Measurements from ENCODE around the gene GRK4. TPM values are rescaled to one million over a fixed set of nuclear protein-coding genes. Genes with fewer than 3 reads are reported as not detected.
"Not testable (repeated sequence)": the region's sequence is repeated elsewhere in the genome, so short reads cannot be mapped to it uniquely, and the experiment has no call there.

GRK4 gene
- total RNA-seq, 1 experiment from 2014 or later: 4.2 TPM

DNA sequence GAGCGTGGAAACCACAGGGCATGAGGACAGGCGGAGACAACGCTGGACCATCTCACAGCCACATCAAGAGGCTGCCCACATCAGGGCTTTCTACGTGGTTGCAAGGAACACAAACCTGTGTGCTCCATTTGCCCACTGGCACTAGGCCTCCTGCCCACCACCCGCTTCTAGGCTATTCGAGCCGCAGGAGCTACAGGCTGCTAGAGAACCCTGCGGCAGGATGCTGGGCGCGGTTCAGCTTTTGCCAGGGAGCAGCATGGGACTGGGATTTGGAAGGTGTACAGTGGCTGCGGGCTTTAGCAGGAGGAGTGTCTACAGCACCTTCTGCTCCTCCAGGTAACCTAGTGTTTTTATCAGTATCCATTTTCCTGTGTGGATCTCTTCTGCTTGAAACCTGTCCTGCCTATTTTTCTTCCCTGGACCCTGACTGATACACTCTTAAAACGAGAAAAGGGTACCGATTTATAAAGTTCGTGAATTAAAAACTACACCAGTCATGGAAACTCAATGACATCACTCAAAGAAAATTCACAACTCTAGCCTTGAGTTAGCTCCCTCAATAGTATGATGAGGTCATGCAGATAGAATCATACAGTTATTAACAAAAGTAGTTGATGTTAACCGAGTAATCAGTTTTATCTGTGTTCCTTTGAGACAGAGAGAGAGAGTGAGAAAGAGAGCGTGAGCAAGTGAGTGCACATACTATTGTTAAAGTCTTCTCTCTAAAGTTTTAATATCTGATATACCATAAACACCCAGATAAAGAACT, 13.0 kb upstream of the GRK4 start:
- peak; percentile 84 for DNase-seq (ENCODE audit: low spot score)
- in situ Hi-C loops (cut with HindIII; ENCODE audit: low sequenced_read_pairs): no loop called here

DNA sequence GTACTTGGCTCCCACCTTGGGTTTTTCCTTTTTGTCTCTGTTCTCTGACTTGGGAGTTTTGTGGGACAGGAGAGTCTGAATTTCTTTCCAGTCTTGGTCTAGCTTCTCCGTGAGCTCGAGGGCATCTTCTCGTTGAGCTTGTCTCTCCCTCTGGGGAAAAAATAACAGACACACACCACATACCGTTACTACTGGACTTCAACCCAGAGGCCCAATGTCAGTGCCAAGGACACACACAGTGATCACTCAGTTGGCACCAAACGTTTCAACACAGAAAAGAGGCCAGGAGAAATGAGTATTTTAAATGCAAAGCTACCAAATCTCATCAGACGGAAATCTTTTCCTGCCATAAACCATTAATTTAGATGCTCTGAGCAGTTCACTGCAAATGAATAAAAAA, 9.9 kb upstream of the GRK4 start:
- peak; percentile 70 for DNase-seq (ENCODE audit: low spot score)
- in situ Hi-C loops (cut with HindIII; ENCODE audit: low sequenced_read_pairs): no loop called here

DNA sequence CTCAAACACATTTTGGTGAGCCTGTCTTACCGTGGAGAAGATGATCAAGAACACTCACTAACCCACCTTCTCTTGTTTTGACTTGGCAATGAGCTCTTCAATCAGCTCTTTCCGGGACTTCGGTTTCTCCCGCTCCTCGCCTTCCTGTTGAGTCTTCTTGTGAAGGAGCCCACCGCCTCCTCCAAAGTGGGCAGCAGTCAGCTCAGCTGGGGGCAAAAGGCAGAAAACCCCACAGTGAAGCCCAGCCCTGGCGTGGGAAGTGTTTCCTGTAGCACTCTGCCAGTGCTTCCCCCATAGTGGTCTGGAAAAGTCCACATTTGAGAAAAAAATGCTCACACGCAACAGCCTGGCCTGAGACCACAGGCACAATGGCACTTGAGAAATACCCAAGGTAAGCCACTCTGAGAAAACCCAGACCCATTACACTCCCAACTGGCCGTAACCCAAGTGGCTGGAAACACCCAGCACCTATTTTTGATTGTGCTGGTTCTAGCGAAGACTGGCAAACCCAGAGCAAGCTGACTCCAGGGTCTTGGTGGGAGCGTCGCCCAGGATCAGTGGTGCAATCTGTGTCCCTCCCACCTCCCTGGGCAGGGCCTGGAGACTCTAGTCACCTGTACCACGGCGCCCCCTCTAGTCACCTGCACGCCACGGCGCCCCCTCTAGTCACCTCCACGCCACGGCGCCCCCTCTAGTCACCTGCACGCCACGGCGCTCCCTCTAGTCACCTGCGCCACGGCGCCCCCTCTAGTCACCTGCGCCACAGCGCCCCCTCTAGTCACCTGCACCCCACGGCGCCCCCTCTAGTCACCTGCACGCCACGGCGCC, 8.8 kb upstream of the GRK4 start:
- peak; percentile 51 for DNase-seq (ENCODE audit: low spot score)
- in situ Hi-C loops (cut with HindIII; ENCODE audit: low sequenced_read_pairs): no loop called here

GRCh38 chr4:2955186-2956044, 8.0 kb upstream of the GRK4 start:
- in situ Hi-C loops (cut with HindIII; ENCODE audit: low sequenced_read_pairs): not testable (repeated sequence)
- peak; percentile 77 for DNase-seq (ENCODE audit: low spot score)

- in situ Hi-C loops (cut with HindIII; ENCODE audit: low sequenced_read_pairs): no loop called here
Measured at GRCh38 chr4:2958446-2958845, 4.9 kb upstream of the GRK4 start.

GRCh38 chr4:2960450-2960849, 2.9 kb upstream of the GRK4 start:
- DNase-seq (ENCODE audit: low spot score); in situ Hi-C loops (cut with HindIII; ENCODE audit: low sequenced_read_pairs): not testable (repeated sequence)

More at GRCh38 chr4:2958446-2958845, 4.9 kb upstream of the GRK4 start:
- no peak for DNase-seq (ENCODE audit: low spot score)

DNA sequence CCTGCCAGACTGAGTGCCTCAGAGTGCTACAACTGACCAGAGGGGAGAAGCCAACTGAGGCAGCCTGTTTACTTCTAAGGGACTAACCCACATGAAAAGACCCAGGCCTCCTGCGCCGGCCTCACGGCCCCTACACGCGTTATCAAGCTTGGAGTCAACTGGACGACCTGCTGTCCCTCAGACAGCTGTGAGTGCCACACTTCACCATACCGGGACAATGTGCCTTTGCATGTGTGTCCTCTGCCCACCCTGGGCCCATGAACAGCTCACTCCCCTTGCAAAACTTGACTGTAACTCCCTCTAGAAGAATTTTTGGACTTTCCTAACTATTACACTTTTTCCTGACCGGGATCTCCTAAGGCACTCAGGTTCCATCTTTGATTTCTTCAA, 2.0 kb upstream of the GRK4 start:
- in situ Hi-C loops (cut with HindIII; ENCODE audit: low sequenced_read_pairs): no loop called here

DNA sequence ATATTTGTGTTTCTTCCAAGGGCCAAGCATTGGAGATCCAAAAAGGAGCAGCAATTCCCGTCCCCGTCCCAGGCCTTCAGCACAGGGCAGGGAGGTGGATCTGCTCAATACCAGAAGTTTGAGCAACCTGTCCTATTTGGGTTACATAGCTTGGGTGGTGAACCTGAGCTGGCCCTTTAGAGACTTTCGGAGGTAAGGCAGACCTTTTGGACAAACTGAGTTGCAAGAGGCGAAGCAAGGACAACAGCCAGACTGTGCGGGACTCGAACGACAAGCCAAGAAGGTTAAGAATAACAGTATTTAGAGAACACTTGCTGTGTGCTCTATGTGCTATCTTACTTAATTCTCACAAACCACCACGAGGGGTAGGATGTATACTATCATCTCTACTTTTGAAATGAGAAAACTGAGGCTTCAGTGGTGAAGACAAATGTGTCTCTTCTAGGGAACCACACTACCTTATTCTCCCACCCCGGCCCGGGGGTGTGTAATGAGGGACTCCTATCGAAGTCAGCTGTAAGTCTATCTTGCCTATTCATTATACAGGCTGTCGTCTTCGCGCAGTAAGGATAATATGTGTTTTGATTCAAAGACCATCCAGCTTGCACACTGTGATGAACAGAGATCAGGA, 1.4 kb upstream of the GRK4 start:
- DNase-seq (ENCODE audit: low spot score): peak; percentile 35
- in situ Hi-C loops (cut with HindIII; ENCODE audit: low sequenced_read_pairs): no loop called here

More for the DNA sequence above, 2.0 kb upstream of the GRK4 start:
- DNase-seq (ENCODE audit: low spot score): no peak

GRCh38 chr4:2962614-2963174, 677 bp upstream of the GRK4 start:
- in situ Hi-C loops (cut with HindIII; ENCODE audit: low sequenced_read_pairs): no loop called here
- DNase-seq (ENCODE audit: low spot score): peak; percentile 64

DNA sequence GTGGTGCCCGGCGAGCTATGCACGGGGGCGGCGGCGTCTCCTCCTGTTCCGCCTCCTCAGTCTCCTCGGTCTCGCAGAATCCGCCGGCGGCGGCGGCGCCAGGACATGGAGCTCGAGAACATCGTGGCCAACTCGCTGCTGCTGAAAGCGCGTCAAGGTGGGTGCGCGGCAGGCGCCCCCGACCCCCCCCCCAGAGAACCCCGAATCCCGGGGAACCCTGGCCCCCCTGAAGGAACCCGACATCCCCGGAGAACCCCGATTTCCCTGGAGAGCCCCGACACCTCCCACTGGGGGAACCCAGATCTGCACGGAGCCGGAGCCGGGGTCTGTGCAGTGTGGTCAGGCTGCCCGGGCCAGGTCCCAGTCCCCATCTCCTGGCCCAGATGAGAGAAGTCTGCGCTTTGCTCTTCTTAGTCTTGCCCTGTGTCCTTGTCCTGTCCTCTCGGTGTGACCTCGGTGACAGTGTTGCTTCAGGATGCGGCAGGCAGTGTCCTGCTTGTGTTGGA, 648 bp downstream of the GRK4 start:
- peak; percentile 60 for DNase-seq (ENCODE audit: low spot score)
- in situ Hi-C loops (cut with HindIII; ENCODE audit: low sequenced_read_pairs): no loop called here

DNA sequence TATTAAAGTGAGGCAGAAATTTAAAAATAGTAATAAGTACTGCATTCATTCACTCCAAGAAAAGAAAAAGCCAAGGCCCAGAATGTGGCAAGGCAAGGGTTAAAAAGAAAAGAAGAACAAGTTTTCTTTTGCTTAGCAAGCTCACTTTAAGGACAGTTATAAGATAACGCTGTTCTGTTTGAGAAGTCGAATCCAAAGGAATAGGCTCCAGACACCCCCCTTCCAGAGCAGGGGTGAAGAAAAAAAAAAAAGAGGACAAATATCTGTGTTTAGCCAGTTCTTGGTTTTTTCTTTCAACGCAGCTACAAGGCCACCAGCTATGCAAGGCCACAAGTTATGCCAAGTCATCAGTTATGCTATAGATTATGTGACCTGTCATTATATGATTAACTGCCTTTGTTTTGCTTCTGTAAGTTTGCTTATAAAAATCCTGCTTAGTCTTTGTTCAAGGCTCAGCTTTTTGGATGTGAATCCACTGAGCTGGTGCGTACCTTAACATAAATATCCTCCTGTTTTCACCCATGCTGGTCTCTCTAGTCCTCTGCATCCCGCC, 1.4 kb downstream of the GRK4 start:
- in situ Hi-C loops (cut with HindIII; ENCODE audit: low sequenced_read_pairs): no loop called here
- DNase-seq (ENCODE audit: low spot score): peak; percentile 37

GRCh38 chr4:2965262-2965661, 1.9 kb downstream of the GRK4 start:
- in situ Hi-C loops (cut with HindIII; ENCODE audit: low sequenced_read_pairs): no loop called here
- DNase-seq (ENCODE audit: low spot score): peak; percentile 66

DNA sequence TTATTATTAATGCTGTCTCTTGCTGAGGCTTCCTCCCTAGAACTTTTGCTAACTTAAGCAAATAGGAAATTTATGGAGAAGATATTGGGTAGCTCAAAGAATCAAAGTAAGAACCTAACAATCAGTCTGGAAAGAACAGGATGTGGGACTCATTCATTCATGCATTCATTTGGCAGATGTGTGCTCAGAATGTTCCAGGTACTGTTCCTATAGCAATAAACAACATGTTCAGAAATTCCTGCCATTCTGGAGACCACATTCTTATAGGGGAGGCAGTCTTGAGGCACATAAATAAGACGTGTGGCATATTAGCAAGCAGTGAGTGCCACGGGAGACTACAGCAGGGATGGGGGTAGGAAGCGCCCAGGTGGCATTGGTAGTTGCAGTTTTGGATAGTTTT, 5.0 kb downstream of the GRK4 start:
- in situ Hi-C loops (cut with HindIII; ENCODE audit: low sequenced_read_pairs): no loop called here
- DNase-seq (ENCODE audit: low spot score): no peak

GRCh38 chr4:2971275-2971674, 7.9 kb downstream of the GRK4 start:
- DNase-seq (ENCODE audit: low spot score): no peak
- in situ Hi-C loops (cut with HindIII; ENCODE audit: low sequenced_read_pairs): no loop called here

GRCh38 chr4:2977211-2978088, 14.1 kb downstream of the GRK4 start:
- DNase-seq (ENCODE audit: low spot score): peak; percentile 81
- in situ Hi-C loops (cut with HindIII; ENCODE audit: low sequenced_read_pairs): no loop called here

GRCh38 chr4:2981256-2981819, 18.0 kb downstream of the GRK4 start:
- in situ Hi-C loops (cut with HindIII; ENCODE audit: low sequenced_read_pairs): no loop called here
- DNase-seq (ENCODE audit: low spot score): no peak

DNA sequence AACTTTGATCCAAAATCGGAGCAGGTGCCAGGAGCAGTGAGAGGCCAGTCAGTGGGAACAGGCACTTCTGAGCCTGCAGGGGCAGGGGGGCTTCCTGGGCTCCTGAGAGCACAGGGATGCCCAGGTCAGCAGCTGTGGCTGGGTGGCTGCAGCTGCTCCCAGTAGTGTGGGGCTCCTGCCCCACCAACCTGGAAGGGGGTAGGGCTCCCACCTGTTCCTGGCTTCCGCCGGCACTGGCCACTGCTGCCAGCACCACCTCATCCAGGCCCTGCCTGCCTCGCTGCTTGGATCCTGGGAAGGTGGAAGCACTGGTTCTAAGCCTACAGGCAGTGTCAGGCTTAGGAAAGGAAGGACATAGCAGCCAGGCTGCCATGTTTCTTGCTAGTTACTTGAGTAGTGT, 18.6 kb downstream of the GRK4 start:
- DNase-seq (ENCODE audit: low spot score): no peak
- in situ Hi-C loops (cut with HindIII; ENCODE audit: low sequenced_read_pairs): no loop called here
